GM23338 (cell line): Measurements from ENCODE around the gene GPRC5B.

Experiments
- CREB1 ChIP-seq: fragments of 250-450 bp; sonication (Bioruptor Pico); IDR thresholded peaks from 2 replicates; pipeline ENCODE4 v1.5.0; 2020; ENCODE audit warnings: low read depth, mild to moderate bottlenecking, moderate library complexity
- CTCF ChIP-seq, 2 experiments: fragments of 200-600 bp in 1 of 2; sonication (generic) in 1 of 2; conservative IDR thresholded peaks; 2 replicates each; pipeline versions ENCODE4 v1.5.1 to v1.6.1; 2016 to 2017; ENCODE audit warnings: antibody characterized with exemption in 2 of 2, low read depth in 2 of 2, mild to moderate bottlenecking in 2 of 2, moderate library complexity in 1 of 2
- EZH2 ChIP-seq: fragments of 200-600 bp; sonication (generic); IDR thresholded peaks from one replicate; pipeline ENCODE4 v1.8.0; 2017; ENCODE audit warnings: antibody characterized with exemption, mild to moderate bottlenecking, low read depth; ENCODE audit not compliant: unreplicated experiment
- EZH2phosphoT487 ChIP-seq: fragments of 200-600 bp; sonication (generic); IDR thresholded peaks from one replicate; pipeline ENCODE4 v1.8.1; 2018; ENCODE audit warnings: antibody characterized with exemption; ENCODE audit not compliant: unreplicated experiment
- JUNB ChIP-seq: IDR thresholded peaks from one replicate; pipeline ENCODE4 v1.6.1; 2016; ENCODE audit warnings: antibody characterized with exemption; ENCODE audit not compliant: unreplicated experiment
- POLR2AphosphoS5 ChIP-seq: IDR thresholded peaks from 2 replicates; pipeline ENCODE4 v1.6.1; 2016; ENCODE audit warnings: antibody characterized with exemption, low read depth
- REST ChIP-seq: IDR thresholded peaks from one replicate; pipeline ENCODE4 v1.6.1; 2018; ENCODE audit warnings: antibody characterized with exemption; ENCODE audit not compliant: unreplicated experiment
- STAT1 ChIP-seq: IDR thresholded peaks from one replicate; pipeline ENCODE4 v1.6.1; 2016; ENCODE audit warnings: antibody characterized with exemption; ENCODE audit not compliant: unreplicated experiment
- ZNF331 ChIP-seq: fragments of 250-450 bp; sonication (Bioruptor Pico); IDR thresholded peaks from 2 replicates; pipeline ENCODE4 v1.5.0; 2020; ENCODE audit warnings: low read depth, mild to moderate bottlenecking, moderate library complexity
- TF ChIP-seq, protein P1 (sequence below): fragments of 250-450 bp; sonication (Bioruptor Pico); IDR thresholded peaks from 2 replicates; pipeline ENCODE4 v1.5.0; 2020; ENCODE audit warnings: mild to moderate bottlenecking, moderate library complexity
- TF ChIP-seq, protein P2 (sequence below): IDR thresholded peaks from 2 replicates; pipeline ENCODE4 v1.6.1; 2016; ENCODE audit warnings: antibody characterized with exemption

DNA sequence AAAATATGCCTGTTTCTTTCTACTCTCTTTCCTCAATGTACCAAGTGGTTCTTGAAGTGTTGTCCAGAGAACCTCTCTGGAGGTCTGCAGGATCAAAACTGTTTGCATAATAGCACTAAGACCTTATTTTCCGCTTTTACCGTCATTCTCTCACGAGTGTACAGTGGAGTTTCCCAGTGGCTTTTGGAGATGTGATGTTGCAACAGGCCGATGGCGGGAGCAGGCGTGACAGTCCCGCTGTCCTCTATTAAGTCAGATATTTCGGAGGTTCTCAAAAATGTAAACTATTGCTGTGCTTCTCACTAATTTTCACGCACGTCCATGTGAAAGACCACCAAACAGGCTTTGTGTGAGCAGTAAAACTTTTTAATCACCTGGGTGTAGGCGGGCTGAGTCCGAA, 8.3 kb upstream of the GPRC5B start:
- TF ChIP-seq CTCF (conservative IDR thresholded peaks at IDR 0.05; ENCODE audit: low read depth in 2 of 2), result no peak
- TF ChIP-seq EZH2, result no peak
- no peak for TF ChIP-seq EZH2phosphoT487
- TF ChIP-seq CREB1 (CRISPR knock-in tag), result no peak
- no peak for TF ChIP-seq POLR2AphosphoS5
- TF ChIP-seq, protein P1, sequence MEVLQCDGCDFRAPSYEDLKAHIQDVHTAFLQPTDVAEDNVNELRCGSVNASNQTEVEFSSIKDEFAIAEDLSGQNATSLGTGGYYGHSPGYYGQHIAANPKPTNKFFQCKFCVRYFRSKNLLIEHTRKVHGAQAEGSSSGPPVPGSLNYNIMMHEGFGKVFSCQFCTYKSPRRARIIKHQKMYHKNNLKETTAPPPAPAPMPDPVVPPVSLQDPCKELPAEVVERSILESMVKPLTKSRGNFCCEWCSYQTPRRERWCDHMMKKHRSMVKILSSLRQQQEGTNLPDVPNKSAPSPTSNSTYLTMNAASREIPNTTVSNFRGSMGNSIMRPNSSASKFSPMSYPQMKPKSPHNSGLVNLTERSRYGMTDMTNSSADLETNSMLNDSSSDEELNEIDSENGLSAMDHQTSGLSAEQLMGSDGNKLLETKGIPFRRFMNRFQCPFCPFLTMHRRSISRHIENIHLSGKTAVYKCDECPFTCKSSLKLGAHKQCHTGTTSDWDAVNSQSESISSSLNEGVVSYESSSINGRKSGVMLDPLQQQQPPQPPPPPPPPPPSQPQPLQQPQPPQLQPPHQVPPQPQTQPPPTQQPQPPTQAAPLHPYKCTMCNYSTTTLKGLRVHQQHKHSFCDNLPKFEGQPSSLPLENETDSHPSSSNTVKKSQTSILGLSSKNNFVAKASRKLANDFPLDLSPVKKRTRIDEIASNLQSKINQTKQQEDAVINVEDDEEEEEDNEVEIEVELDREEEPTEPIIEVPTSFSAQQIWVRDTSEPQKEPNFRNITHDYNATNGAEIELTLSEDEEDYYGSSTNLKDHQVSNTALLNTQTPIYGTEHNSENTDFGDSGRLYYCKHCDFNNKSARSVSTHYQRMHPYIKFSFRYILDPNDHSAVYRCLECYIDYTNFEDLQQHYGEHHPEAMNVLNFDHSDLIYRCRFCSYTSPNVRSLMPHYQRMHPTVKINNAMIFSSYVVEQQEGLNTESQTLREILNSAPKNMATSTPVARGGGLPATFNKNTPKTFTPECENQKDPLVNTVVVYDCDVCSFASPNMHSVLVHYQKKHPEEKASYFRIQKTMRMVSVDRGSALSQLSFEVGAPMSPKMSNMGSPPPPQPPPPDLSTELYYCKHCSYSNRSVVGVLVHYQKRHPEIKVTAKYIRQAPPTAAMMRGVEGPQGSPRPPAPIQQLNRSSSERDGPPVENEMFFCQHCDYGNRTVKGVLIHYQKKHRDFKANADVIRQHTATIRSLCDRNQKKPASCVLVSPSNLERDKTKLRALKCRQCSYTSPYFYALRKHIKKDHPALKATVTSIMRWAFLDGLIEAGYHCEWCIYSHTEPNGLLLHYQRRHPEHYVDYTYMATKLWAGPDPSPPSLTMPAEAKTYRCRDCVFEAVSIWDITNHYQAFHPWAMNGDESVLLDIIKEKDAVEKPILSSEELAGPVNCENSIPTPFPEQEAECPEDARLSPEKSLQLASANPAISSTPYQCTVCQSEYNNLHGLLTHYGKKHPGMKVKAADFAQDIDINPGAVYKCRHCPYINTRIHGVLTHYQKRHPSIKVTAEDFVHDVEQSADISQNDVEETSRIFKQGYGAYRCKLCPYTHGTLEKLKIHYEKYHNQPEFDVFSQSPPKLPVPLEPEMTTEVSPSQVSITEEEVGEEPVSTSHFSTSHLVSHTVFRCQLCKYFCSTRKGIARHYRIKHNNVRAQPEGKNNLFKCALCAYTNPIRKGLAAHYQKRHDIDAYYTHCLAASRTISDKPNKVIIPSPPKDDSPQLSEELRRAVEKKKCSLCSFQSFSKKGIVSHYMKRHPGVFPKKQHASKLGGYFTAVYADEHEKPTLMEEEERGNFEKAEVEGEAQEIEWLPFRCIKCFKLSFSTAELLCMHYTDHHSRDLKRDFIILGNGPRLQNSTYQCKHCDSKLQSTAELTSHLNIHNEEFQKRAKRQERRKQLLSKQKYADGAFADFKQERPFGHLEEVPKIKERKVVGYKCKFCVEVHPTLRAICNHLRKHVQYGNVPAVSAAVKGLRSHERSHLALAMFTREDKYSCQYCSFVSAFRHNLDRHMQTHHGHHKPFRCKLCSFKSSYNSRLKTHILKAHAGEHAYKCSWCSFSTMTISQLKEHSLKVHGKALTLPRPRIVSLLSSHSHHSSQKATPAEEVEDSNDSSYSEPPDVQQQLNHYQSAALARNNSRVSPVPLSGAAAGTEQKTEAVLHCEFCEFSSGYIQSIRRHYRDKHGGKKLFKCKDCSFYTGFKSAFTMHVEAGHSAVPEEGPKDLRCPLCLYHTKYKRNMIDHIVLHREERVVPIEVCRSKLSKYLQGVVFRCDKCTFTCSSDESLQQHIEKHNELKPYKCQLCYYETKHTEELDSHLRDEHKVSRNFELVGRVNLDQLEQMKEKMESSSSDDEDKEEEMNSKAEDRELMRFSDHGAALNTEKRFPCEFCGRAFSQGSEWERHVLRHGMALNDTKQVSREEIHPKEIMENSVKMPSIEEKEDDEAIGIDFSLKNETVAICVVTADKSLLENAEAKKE, result no peak
- TF ChIP-seq REST, result no peak
- no peak for TF ChIP-seq ZNF331 (CRISPR knock-in tag)
- no peak for TF ChIP-seq STAT1
- TF ChIP-seq, protein P2, sequence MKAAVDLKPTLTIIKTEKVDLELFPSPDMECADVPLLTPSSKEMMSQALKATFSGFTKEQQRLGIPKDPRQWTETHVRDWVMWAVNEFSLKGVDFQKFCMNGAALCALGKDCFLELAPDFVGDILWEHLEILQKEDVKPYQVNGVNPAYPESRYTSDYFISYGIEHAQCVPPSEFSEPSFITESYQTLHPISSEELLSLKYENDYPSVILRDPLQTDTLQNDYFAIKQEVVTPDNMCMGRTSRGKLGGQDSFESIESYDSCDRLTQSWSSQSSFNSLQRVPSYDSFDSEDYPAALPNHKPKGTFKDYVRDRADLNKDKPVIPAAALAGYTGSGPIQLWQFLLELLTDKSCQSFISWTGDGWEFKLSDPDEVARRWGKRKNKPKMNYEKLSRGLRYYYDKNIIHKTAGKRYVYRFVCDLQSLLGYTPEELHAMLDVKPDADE, result no peak
- TF ChIP-seq JUNB, result no peak
